ENCODE measurements around the gene ZCCHC24.

DNA sequence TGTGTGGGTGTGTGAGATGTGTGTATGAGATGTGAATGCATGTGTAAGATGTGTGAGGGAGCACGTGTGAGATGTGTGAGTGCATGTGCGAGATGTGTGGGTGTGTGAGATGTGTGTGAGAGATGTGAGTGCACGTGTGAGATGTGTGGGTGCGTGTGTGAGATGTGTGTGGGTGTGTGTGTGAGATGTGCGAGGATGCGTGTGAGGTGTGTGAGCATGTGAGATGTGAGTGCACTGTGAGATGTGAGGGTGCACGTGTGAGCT lies 67.1 kb downstream of the ZCCHC24 start:
- TF ChIP-seq, protein P1, sequence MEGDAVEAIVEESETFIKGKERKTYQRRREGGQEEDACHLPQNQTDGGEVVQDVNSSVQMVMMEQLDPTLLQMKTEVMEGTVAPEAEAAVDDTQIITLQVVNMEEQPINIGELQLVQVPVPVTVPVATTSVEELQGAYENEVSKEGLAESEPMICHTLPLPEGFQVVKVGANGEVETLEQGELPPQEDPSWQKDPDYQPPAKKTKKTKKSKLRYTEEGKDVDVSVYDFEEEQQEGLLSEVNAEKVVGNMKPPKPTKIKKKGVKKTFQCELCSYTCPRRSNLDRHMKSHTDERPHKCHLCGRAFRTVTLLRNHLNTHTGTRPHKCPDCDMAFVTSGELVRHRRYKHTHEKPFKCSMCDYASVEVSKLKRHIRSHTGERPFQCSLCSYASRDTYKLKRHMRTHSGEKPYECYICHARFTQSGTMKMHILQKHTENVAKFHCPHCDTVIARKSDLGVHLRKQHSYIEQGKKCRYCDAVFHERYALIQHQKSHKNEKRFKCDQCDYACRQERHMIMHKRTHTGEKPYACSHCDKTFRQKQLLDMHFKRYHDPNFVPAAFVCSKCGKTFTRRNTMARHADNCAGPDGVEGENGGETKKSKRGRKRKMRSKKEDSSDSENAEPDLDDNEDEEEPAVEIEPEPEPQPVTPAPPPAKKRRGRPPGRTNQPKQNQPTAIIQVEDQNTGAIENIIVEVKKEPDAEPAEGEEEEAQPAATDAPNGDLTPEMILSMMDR (IDR thresholded peaks at IDR 0.05 in 8 of 11, conservative IDR thresholded peaks at IDR 0.05 in 3 of 11): no peak
- TF ChIP-seq POLR2A (IDR thresholded peaks at IDR 0.05) (no peak), POLR2AphosphoS5 (IDR thresholded peaks at IDR 0.05) (no peak)
